Transverse colon (tissue), 4 donors: Measurements from ENCODE around the gene LEKR1. TPM values are rescaled to one million over a fixed set of nuclear protein-coding genes. Genes with fewer than 3 reads are reported as not detected.
"Not testable (repeated sequence)": the region's sequence is repeated elsewhere in the genome, so short reads cannot be mapped to it uniquely, and the experiment has no call there.

Source experiments
- DNase-seq: peaks from one replicate; pipeline ENCODE4 v3.0.0-alpha.2; 2019
- H3K27ac ChIP-seq, 4 donors: fragments of 200-600 bp; sonication (generic); 2 replicates each; pipeline ENCODE4 v1.5.1; 2016 to 2018; ENCODE audit warnings: inconsistent platforms in 4 of 4
- H3K27me3 ChIP-seq: fragments of 200-600 bp; sonication (generic); 2 replicates; pipeline ENCODE4 v1.5.1; 2017; ENCODE audit warnings: inconsistent platforms
- H3K36me3 ChIP-seq, 4 donors: fragments of 200-600 bp; sonication (generic); 2 replicates each; pipeline ENCODE4 v1.5.1; 2017 to 2019; ENCODE audit warnings: inconsistent platforms in 4 of 4
- H3K4me1 ChIP-seq, 4 donors: fragments of 200-600 bp; sonication (generic); 2 replicates each; pipeline ENCODE4 v1.5.1; 2017 to 2020; ENCODE audit warnings: inconsistent platforms in 4 of 4
- H3K4me3 ChIP-seq, 4 donors: fragments of 200-600 bp; sonication (generic); 1 replicate in 1 of 4; 2 replicates in 3 of 4; pipeline versions ENCODE4 v1.5.1 to v1.6.1; 2017 to 2019; ENCODE audit warnings: inconsistent platforms in 4 of 4
- H3K9me3 ChIP-seq, 2 donors: fragments of 200-600 bp; sonication (generic); 2 replicates each; pipeline ENCODE4 v1.5.1; 2017 to 2019; ENCODE audit warnings: inconsistent platforms in 2 of 2
- EP300 ChIP-seq: sonication (generic); formaldehyde crosslinking; IDR thresholded peaks from one replicate; pipeline ENCODE4 v1.6.1; 2017; ENCODE audit warnings: antibody characterized with exemption, low read depth
- POLR2A ChIP-seq: fragments of 450-650 bp; IDR thresholded peaks from one replicate; pipeline ENCODE4 v1.6.1; 2016; ENCODE audit warnings: antibody characterized with exemption, mild to moderate bottlenecking, moderate library complexity
- POLR2AphosphoS5 ChIP-seq, 3 donors: sonication (generic); formaldehyde crosslinking; IDR thresholded peaks; one replicate each; pipeline ENCODE4 v1.6.1; 2016; ENCODE audit warnings: antibody characterized with exemption in 3 of 3
- WGBS, 2 donors: methylation state at CpG; one replicate each; pipeline ENCODE4 v1.1.5; 2018; ENCODE audit warnings: low coverage in 1 of 2; 5-methylcytosine and 5-hydroxymethylcytosine counted together
- in situ Hi-C, 4 donors: fragments of 200-750 bp; cut with MboI; loops; one replicate each; pipeline versions ENCODE4 v1.15.0 to v1.15.1; 2017; ENCODE audit warnings: low sequenced_read_pairs in 3 of 4, low pct_ligation_motif_present in 1 of 4, low pct_unique_long_range_greater_than_20kb in 1 of 4
- intact Hi-C: fragments of 100-400 bp; cut with DNase I; formaldehyde crosslinking; loops from one replicate; pipeline ENCODE4 v1.15.1; 2023; ENCODE audit warnings: low total_unique reads
- total RNA-seq, 4 donors: library from RNA; depleted of rRNA; stranded (reverse); fragments of >200 nt; gene quantifications; one replicate each; pipeline ENCODE4 v1.1.0, GENCODE V29; 2016
- TF ChIP-seq, protein P1 (sequence below), 5 experiments: fragments of 200-600 bp in 3 of 5; fragments of 450-650 bp in 2 of 5; sonication (generic) in 3 of 5; IDR thresholded peaks; 1 replicate in 2 of 5; 2 replicates in 3 of 5; pipeline ENCODE4 v1.5.1; 2016 to 2017; ENCODE audit warnings: antibody characterized with exemption in 5 of 5, inconsistent platforms in 3 of 5, mild to moderate bottlenecking in 2 of 5, moderate library complexity in 1 of 5

Gene LEKR1
- total RNA-seq, 4 donors from 2014 or later: 0.40 to 3.3 (median 0.96) TPM; not detected in 1

DNA sequence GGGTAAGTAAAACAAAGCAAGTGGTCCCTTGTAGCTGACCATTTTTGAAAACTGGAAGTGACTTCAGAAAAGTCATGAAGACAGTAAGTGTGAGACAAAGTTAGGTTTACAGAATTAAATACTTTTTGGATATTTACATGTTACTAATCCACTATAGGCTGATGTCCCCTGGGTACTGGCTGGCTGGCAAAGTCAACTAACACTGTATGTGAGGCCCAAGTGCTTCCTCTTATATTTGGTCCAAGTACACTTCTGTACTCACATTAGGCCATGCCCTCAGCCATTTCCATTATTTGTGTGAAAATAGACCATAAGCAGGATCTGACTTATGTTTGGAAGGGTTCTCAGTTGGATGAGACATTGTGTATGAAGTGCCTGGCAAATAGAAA is 5.5 kb upstream of the LEKR1 start:
- H3K36me3 ChIP-seq: no peaks in the 10 kb centered on the region
- in situ Hi-C loops: loop anchor here in 3 of 4 donors (10.0 to 25.0 kb wide), 3 partner anchors 136 to 264 kb away; partner anchors contain the start of gene SSR3 (in 2 of the 3)
- intact Hi-C loops: loop anchor here (10.0 kb wide), 1 partner anchor 264 kb away; no protein-coding TSS in a partner anchor

DNA sequence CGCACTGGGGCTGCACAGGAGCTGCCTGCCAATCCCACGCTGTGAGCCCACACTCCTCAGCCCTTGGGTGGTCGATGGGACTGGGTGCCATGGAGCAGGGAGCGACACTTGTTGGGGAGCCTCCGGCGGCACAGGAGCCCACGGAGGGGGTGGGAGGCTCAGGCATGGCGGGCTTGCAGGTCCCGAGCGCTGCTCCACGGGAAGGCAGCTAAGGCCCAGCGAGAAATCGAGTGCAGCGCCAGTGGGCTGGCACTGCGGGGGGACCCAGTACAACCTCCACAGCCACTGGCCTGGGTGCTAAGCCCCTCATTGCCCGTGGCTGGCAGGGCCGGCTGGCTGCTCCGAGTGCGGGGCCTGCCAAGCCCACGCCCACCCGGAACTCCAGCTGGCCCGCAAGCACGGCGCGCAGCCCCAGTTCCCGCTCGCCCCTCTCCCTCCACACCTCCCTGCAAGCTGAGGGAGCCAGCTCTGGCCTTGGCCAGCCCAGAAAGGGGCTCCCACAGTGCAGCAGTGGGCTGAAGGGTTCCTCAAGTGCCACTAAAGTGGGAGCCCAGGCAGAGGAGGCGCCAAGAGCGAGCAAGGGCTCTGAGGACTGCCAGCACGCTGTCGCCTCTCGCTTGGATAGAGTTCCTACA is 3.4 kb upstream of the LEKR1 start:
- H3K36me3 ChIP-seq, H3K9me3 ChIP-seq, H3K27ac ChIP-seq, DNase-seq, H3K4me3 ChIP-seq, H3K27me3 ChIP-seq: not testable (repeated sequence)
- in situ Hi-C loops (loop anchor here in 3 of 4 donors (10.0 to 25.0 kb wide), 3 partner anchors 138 to 262 kb away; partner anchors contain the start of gene SSR3 (in 2 of the 3)), intact Hi-C loops (loop anchor here (10.0 kb wide), 1 partner anchor 262 kb away; no protein-coding TSS in a partner anchor)
- peaks cover 12 to 24% (median 14%) of the 10 kb centered on the region in 4 donors for H3K4me1 ChIP-seq
- 99% methylated on average over 32 of the region's 32 CpGs; no CpG with 5 or more reads in 1 of the 2 donors for WGBS, 2 donors

More for the DNA sequence above, 5.5 kb upstream of the LEKR1 start:
- Histone ChIP-seq H3K27me3 (no peaks in the 10 kb centered on the region), H3K4me1 (peaks cover 9 to 31% (median 21%) of the 10 kb centered on the region in 4 donors), H3K9me3 (no peaks in the 10 kb centered on the region), H3K27ac (no peak overlapping the region), H3K4me3 (no peak overlapping the region)
- no peak for TF ChIP-seq EP300
- no peak for TF ChIP-seq POLR2A
- TF ChIP-seq POLR2AphosphoS5 (IDR thresholded peaks at IDR 0.05): no peak
- TF ChIP-seq, protein P1, sequence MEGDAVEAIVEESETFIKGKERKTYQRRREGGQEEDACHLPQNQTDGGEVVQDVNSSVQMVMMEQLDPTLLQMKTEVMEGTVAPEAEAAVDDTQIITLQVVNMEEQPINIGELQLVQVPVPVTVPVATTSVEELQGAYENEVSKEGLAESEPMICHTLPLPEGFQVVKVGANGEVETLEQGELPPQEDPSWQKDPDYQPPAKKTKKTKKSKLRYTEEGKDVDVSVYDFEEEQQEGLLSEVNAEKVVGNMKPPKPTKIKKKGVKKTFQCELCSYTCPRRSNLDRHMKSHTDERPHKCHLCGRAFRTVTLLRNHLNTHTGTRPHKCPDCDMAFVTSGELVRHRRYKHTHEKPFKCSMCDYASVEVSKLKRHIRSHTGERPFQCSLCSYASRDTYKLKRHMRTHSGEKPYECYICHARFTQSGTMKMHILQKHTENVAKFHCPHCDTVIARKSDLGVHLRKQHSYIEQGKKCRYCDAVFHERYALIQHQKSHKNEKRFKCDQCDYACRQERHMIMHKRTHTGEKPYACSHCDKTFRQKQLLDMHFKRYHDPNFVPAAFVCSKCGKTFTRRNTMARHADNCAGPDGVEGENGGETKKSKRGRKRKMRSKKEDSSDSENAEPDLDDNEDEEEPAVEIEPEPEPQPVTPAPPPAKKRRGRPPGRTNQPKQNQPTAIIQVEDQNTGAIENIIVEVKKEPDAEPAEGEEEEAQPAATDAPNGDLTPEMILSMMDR (IDR thresholded peaks at IDR 0.05): no peak
- DNase-seq: no peak

DNA sequence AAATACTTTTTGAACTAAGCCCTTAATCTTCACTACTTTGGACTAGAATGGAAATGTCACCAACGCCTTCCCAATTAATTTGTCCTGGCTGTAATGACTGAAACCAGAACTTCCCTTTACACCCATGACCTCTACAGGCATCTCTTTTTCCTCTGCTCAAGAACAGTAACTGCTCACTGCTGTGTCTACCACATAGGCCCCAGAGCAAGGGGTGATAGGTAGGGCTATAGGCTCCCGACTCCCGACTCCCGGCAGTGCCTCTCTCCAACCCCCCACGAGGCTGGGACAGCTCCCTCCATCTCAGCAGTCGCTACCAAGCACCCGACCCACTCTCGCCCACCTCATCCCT is 384 bp upstream of the LEKR1 start:
- intact Hi-C loops: loop anchor here (10.0 kb wide), 1 partner anchor 259 kb away; no protein-coding TSS in a partner anchor

DNA sequence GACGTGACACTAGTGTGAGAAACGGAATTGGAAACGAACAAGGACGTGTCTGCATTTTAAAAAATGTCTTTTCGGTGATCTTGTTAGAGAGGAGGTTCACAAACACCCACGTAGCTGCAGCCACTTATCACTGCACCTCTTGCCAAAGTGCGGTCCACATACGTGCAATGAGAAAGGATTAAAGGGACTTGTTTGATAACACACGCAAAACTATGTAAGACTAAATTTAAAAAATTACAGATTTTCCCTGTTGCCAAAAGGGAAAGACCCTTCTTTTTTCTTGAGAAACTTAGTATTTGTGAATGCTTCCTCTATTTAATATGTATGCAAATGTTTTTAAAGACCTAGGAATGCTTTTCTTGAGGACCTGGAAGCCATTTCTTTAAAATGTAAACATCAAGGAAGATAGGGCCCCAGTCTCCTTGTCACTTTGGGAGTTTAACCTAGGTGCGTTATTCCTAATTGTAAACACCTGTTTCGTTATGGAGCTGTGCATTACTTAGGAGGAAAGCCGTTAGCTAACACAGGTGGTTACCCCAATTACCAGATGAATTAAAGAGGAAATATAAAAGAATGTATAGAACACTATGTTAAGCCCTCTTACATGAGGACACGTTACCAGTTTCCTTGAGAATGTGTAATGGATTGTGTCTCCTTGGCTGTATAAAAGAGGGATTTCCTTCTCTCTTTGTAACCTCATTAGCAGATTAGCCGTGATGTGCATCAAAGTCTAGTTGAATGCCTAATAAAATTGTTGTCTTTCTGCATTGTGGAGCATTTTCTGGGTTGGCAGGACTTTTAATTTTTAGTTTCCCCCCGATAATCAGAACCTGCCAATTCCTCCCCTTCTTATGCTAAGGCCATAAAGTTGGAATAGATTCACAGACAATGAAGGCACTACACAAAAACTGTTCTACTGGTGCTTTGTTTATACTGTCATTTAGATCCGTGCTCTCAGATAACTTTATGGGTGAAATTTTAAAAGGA is 1.0 kb downstream of the LEKR1 start:
- intact Hi-C loops: loop anchor here (10.0 kb wide), 1 partner anchor 258 kb away; no protein-coding TSS in a partner anchor
- H3K27ac ChIP-seq: peak overlapping the region; percentile 90 to 97 (median 92)
- WGBS, 2 donors: 31 to 40% methylated on average over 12 to 16 of the region's 16 CpGs
- in situ Hi-C loops: loop anchor here in 3 of 4 donors (10.0 to 25.0 kb wide), 4 partner anchors 142 to 265 kb away; partner anchors contain the start of gene SSR3 (in 1 of the 3)
- no peaks in the 10 kb centered on the region for H3K36me3 ChIP-seq
- H3K4me1 ChIP-seq: peaks cover 6 to 16% (median 10%) of the 10 kb centered on the region in 4 donors
- H3K27me3 ChIP-seq: no peaks in the 10 kb centered on the region
- peak overlapping the region; percentile 55 to 74 (median 56) for H3K4me3 ChIP-seq
- H3K9me3 ChIP-seq: no peaks in the 10 kb centered on the region
- DNase-seq: no peak
- TF ChIP-seq, protein P1 (IDR thresholded peaks at IDR 0.05): no peak
- TF ChIP-seq EP300 (no peak), POLR2AphosphoS5 (IDR thresholded peaks at IDR 0.05) (no peak), POLR2A (no peak)

More for the DNA sequence above, 384 bp upstream of the LEKR1 start:
- DNase-seq: no peak
- Histone ChIP-seq H3K4me1 (peaks cover 6 to 16% (median 10%) of the 10 kb centered on the region in 4 donors), H3K27me3 (no peaks in the 10 kb centered on the region), H3K27ac (peak overlapping the region; percentile 90 to 97 (median 92)), H3K36me3 (no peaks in the 10 kb centered on the region), H3K9me3 (no peaks in the 10 kb centered on the region), H3K4me3 (peak overlapping the region; percentile 55 to 74 (median 56))
- in situ Hi-C loops: loop anchor here in 3 of 4 donors (10.0 to 25.0 kb wide), 4 partner anchors 141 to 263 kb away; partner anchors contain the start of gene SSR3 (in 1 of the 3)
- 5 to 13% methylated on average over 1 to 8 of the region's 8 CpGs for WGBS, 2 donors
- no peak for TF ChIP-seq POLR2AphosphoS5 (IDR thresholded peaks at IDR 0.05)
- TF ChIP-seq, protein P1 (IDR thresholded peaks at IDR 0.05): no peak
- no peak for TF ChIP-seq EP300
- no peak for TF ChIP-seq POLR2A
